Ishikawa (cell line): Measurements from ENCODE around the gene ARHGEF11.

Experiments used
- RAD21 ChIP-seq: IDR thresholded peaks from 2 replicates; pipeline ENCODE4 v1.6.1; 2012; ENCODE audit warnings: low read depth
- TF ChIP-seq, protein P1 (sequence below): IDR thresholded peaks from 2 replicates; pipeline ENCODE4 v1.6.1; 2012

DNA sequence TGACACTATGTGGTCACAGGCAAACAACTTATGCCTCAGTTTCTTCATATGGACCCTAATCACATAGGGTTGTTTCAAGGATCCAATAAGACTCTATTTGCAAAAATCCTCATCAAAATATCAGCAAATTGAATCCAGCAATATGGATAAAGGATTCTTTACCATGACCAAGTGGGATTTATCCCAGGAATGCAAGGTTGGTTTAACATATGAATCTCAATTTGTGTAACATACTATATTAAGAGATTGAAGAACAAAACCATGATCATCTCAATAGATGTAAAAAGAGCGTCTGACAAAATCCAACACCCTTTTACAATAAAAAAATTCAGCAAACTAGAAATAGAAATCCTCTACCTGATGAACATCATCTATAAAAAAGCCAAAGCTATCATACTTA is 23.9 kb downstream of the ARHGEF11 start:
- TF ChIP-seq, protein P1, sequence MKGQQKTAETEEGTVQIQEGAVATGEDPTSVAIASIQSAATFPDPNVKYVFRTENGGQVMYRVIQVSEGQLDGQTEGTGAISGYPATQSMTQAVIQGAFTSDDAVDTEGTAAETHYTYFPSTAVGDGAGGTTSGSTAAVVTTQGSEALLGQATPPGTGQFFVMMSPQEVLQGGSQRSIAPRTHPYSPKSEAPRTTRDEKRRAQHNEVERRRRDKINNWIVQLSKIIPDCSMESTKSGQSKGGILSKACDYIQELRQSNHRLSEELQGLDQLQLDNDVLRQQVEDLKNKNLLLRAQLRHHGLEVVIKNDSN = no peak
- TF ChIP-seq RAD21 = no peak
